DMS53 treated with DMSO at 0.1 percent for 48 hours (cell line): ENCODE results near the gene GOLPH3.

Experiments
- DNase-seq: peaks from one replicate; lab custom pipeline; 2025; ENCODE audit not compliant: unreplicated experiment; lab: John Stamatoyannopoulos, UW

Gene GOLPH3

DNA sequence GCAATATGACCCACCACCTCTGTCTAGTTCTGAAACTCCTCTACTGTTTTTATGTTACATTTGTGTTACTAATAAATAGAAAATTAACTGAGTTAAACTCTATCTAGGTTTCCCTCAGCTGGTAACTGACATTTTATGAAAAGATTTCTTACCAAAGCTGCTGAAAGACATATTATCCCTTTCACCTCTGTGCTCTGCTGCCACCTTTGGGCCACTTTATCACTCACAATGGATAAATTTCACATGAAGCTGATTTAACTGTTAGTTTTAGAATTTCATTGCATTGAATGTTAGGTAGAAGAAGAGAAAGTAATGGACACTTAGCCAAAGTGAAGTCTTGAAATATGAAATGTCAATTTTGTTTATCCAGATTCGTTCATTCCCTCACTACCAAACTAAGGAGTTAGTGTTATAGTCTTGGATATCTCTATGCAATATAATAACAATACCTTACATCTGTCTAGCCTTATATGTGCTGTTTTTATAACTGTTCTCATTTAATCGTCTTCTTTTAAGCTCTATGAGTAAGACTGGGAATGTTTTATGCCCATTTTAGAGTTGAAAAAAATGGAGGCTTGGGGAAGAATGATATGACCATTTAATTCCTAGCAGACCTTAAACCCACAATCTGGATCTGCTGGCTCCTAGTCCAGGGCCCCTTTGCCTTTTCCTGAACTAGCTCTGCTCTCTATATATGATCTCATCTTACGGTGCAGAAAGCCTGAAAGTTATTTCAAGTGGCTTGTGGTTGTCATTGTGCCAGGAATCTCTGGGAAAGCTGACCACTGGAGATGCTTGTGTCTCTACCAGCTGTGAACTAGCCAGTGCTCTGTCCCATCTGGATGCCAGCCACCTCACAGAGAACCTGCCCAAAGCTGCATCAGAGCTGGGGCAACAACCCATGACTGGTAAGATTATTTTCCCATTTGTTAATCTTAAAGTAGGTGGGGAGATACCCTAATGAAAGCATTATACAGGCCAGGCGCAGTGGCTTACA lies 97.1 kb downstream of the GOLPH3 start:
- peak; percentile 16 for DNase-seq
